Testis (tissue), 2 donors: Measurements from ENCODE around the gene LRRK1.

Experiments used
- CTCF ChIP-seq, 3 experiments: fragments of 450-650 bp in 2 of 3; fragments of 200-600 bp in 1 of 3; sonication (generic) in 1 of 3; IDR thresholded peaks; one replicate each; pipeline ENCODE4 v1.5.1; 2016 to 2019; ENCODE audit warnings: antibody characterized with exemption in 3 of 3, mild to moderate bottlenecking in 2 of 3, moderate library complexity in 1 of 3
- POLR2A ChIP-seq: fragments of 450-650 bp; IDR thresholded peaks from one replicate; pipeline ENCODE4 v1.6.1; 2017; ENCODE audit warnings: antibody characterized with exemption, mild to moderate bottlenecking, moderate library complexity

- TF ChIP-seq CTCF (IDR thresholded peaks at IDR 0.05): no peak
- no peak for TF ChIP-seq POLR2A
These were observed 49.2 kb downstream of the LRRK1 start for GRCh38 chr15:100968050-100968966.
